HCT116 (cell line): Measurements from ENCODE around the gene ITIH5. TPM values are rescaled to one million over a fixed set of nuclear protein-coding genes. Genes with fewer than 3 reads are reported as not detected.

Experiments used
- ATAC-seq: fragments of 200-7000 bp; cut with Tn5 transposase; 2 replicates; pipeline ENCODE4 v1.9.1; 2020; ENCODE audit warnings: mild to moderate bottlenecking, moderate library complexity
- BruUV-seq: library from RNA; stranded (reverse); fragments of 400-500 nt; replicated peaks from 2 replicates; lab custom pipeline; 2021; lab: Mats Ljungman, UMichigan
- CTCF ChIA-PET: fragments of 300-600 bp; sonication (Branson Sonifier 250); formaldehyde crosslinking; loops from one replicate; lab custom pipeline; 2021; ENCODE audit warnings: antibody characterized with exemption; lab: Charles Lee
- POLR2A ChIA-PET: fragments of 300-600, 350-600 bp; sonication (Branson Sonifier 250); formaldehyde crosslinking; loops from one replicate; lab custom pipeline; 2021; ENCODE audit warnings: antibody characterized with exemption; lab: Charles Lee
- RAD21 ChIA-PET, 2 experiments: fragments of 300-600 bp; sonication (Branson Sonifier 250); formaldehyde crosslinking; loops; one replicate each; lab custom pipeline; 2023; ENCODE audit warnings: low total read pairs in 2 of 2; ENCODE audit not compliant: uncharacterized antibody in 2 of 2, unreplicated experiment in 2 of 2, low non-redundant PET in 1 of 2; lab: Charles Lee
- DNase-seq: peaks from one replicate; pipeline ENCODE4 v3.0.0-alpha.2; 2010; ENCODE audit warnings: low read depth, low spot score
- H2AFZ ChIP-seq: fragments of 200-600 bp; shearing (Covaris generic), sonication (generic); 2 replicates; pipeline ENCODE4 v1.6.1; 2017; ENCODE audit warnings: low read depth, mixed run types, mixed read lengths, antibody characterized with exemption, low read length; ENCODE audit not compliant: poor library complexity, severe bottlenecking
- H3K27ac ChIP-seq: 2 replicates; pipeline ENCODE4 v1.5.1; 2012; ENCODE audit warnings: low read depth, low read length
- H3K27me3 ChIP-seq: fragments of 200-600 bp; sonication (generic); 2 replicates; pipeline ENCODE4 v1.6.1; 2016; ENCODE audit warnings: mixed run types, low read length, mixed read lengths; ENCODE audit not compliant: insufficient read depth
- H3K36me3 ChIP-seq, 2 experiments: fragments of 200-500 bp in 1 of 2; fragments of 200-600 bp in 1 of 2; sonication (Bioruptor generic) in 1 of 2; sonication (generic) in 1 of 2; 2 replicates each; pipeline versions ENCODE4 v1.5.1 to v1.6.1; 2014 to 2016; ENCODE audit warnings: low read length in 2 of 2, inconsistent platforms in 1 of 2, mixed read lengths in 1 of 2, mixed run types in 1 of 2; ENCODE audit not compliant: insufficient read depth in 2 of 2, control insufficient read depth in 1 of 2
- H3K4me1 ChIP-seq, 2 experiments: fragments of 200-600 bp in 1 of 2; sonication (generic) in 1 of 2; 2 replicates each; pipeline versions ENCODE4 v1.5.1 to v1.6.1; 2012 to 2017; ENCODE audit warnings: low read length in 2 of 2, inconsistent platforms in 1 of 2, mild to moderate bottlenecking in 1 of 2, mixed read lengths in 1 of 2, mixed run types in 1 of 2, moderate library complexity in 1 of 2; ENCODE audit not compliant: insufficient read depth in 2 of 2, control insufficient read depth in 1 of 2
- H3K4me2 ChIP-seq: fragments of 200-600 bp; sonication (generic); 2 replicates; pipeline ENCODE4 v1.6.1; 2017; ENCODE audit warnings: mixed run types, low read length, mixed read lengths
- H3K4me3 ChIP-seq, 2 experiments: fragments of 200-600 bp in 1 of 2; sonication (generic) in 1 of 2; replicated peaks in 1 of 2; 2 replicates each; pipeline ENCODE4 v1.5.1; 2011 to 2016; ENCODE audit warnings: low read length in 2 of 2, control low read depth in 1 of 2, low read depth in 1 of 2, mild to moderate bottlenecking in 1 of 2, mixed read lengths in 1 of 2, mixed run types in 1 of 2
- H3K79me2 ChIP-seq: fragments of 200-600 bp; sonication (generic); 2 replicates; pipeline ENCODE4 v1.6.1; 2017; ENCODE audit warnings: mild to moderate bottlenecking, mixed run types, low read length, moderate library complexity, mixed read lengths; ENCODE audit not compliant: insufficient read depth
- H3K9ac ChIP-seq: fragments of 200-600 bp; sonication (generic); 2 replicates; pipeline ENCODE4 v1.6.1; 2016; ENCODE audit warnings: low read length, mixed read lengths
- H3K9me2 ChIP-seq: fragments of 200-600 bp; sonication (generic), shearing (Covaris generic); 2 replicates; pipeline ENCODE4 v1.6.1; 2017; ENCODE audit warnings: mixed run types, mild to moderate bottlenecking, moderate library complexity; ENCODE audit not compliant: insufficient read depth
- H3K9me3 ChIP-seq, 2 experiments: fragments of 200-500 bp in 1 of 2; fragments of 200-600 bp in 1 of 2; sonication (Bioruptor generic) in 1 of 2; sonication (generic) in 1 of 2; 2 replicates each; pipeline ENCODE4 v1.6.1; 2014 to 2017; ENCODE audit warnings: low read length in 2 of 2, mixed read lengths in 2 of 2, inconsistent platforms in 1 of 2, low read depth in 1 of 2, mild to moderate bottlenecking in 1 of 2, mixed run types in 1 of 2, moderate library complexity in 1 of 2; ENCODE audit not compliant: control insufficient read depth in 1 of 2, insufficient read depth in 1 of 2
- H4K20me1 ChIP-seq: fragments of 200-600 bp; sonication (generic), shearing (Covaris generic); 2 replicates; pipeline ENCODE4 v1.6.1; 2017; ENCODE audit warnings: mixed run types, mild to moderate bottlenecking, moderate library complexity; ENCODE audit not compliant: insufficient read depth
- POLR2AphosphoS5 ChIP-seq: IDR thresholded peaks from 2 replicates; pipeline ENCODE4 v1.6.1; 2011; ENCODE audit warnings: mild to moderate bottlenecking, low read depth, low read length, moderate library complexity
- RAD21 ChIP-seq: IDR thresholded peaks from 2 replicates; pipeline ENCODE4 v1.6.1; 2012; ENCODE audit warnings: low read depth, mild to moderate bottlenecking
- SP1 ChIP-seq: IDR thresholded peaks from 2 replicates; pipeline ENCODE4 v1.6.1; 2012; ENCODE audit warnings: low read depth
- ZFX ChIP-seq: fragments of 450-650 bp; IDR thresholded peaks from 2 replicates; pipeline ENCODE4 v1.6.1; 2017
- ZNF274 ChIP-seq: fragments of 200-500 bp; sonication (Bioruptor generic); IDR thresholded peaks from 2 replicates; pipeline ENCODE4 v1.6.1; 2014; ENCODE audit warnings: mild to moderate bottlenecking, low read depth, low read length, inconsistent platforms
- intact Hi-C: fragments of 100-400 bp; cut with micrococcal nuclease; formaldehyde crosslinking; loops from 2 replicates; pipeline ENCODE4 v1.10.0; 2022
- total RNA-seq: library from RNA; stranded (reverse); gene quantifications from one replicate; pipeline ENCODE4 v1.2.1, GENCODE V29; 2021; ENCODE audit not compliant: unreplicated experiment
- TF ChIP-seq, protein P1 (sequence below), 3 experiments: fragments of 200-600 bp in 1 of 3; sonication (generic) in 1 of 3; IDR thresholded peaks in 2 of 3; conservative IDR thresholded peaks in 1 of 3; 2 replicates each; pipeline ENCODE4 v1.5.1; 2012 to 2017; ENCODE audit warnings: low read depth in 2 of 3, low read length in 2 of 3, antibody characterized with exemption in 1 of 3, borderline replicate concordance in 1 of 3, control low read depth in 1 of 3, mild to moderate bottlenecking in 1 of 3, mixed read lengths in 1 of 3, mixed run types in 1 of 3, moderate library complexity in 1 of 3; ENCODE audit not compliant: insufficient read depth in 1 of 3
- TF ChIP-seq, protein P2 (sequence below): IDR thresholded peaks from 2 replicates; pipeline ENCODE4 v1.6.1; 2012

ITIH5 gene
- total RNA-seq, 1 experiment from 2014 or later = not detected

DNA sequence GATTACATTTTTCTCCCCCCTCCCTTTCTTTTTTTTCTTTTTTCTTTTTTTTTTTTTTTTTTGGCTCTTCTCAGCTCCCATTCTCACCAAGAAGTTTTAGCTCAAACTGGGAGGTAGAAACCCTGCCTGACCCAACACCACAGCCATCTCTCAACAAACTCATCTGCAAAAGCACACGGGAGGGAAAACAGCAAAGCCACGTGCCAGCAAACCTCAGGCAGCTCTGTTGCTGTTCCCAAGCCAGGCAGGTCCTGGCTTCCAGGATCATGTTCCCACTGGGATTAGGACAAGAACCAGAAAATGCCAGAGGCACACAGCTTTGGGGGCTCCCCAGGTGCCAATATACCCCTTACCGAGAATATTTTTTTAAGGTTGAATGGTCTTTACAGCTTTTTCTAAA, 56.7 kb downstream of the ITIH5 start:
- RAD21 ChIA-PET = no interaction called here
- no peak for DNase-seq
- BruUV-seq = no TSS peak

GRCh38 chr10:7609556-7609955, 57.2 kb downstream of the ITIH5 start:
- intact Hi-C loops = no loop called here
- Histone ChIP-seq H3K27me3 (peaks cover 29% of the 10 kb centered on the region), H3K36me3 (no peaks in the 10 kb centered on the region), H3K4me1 (no peaks in the 10 kb centered on the region), H2AFZ (no peak overlapping the region), H3K9me2 (no peaks in the 10 kb centered on the region), H3K9ac (no peak overlapping the region), H3K27ac (no peak overlapping the region), H3K4me3 (no peak overlapping the region), H4K20me1 (no peaks in the 10 kb centered on the region), H3K79me2 (no peaks in the 10 kb centered on the region), H3K9me3 (no peaks in the 10 kb centered on the region), H3K4me2 (no peak overlapping the region)
- DNase-seq (no peak), ATAC-seq (no peak)
- CTCF ChIA-PET = no interaction called here
- no peak for TF ChIP-seq SP1
- no peak for TF ChIP-seq RAD21
- TF ChIP-seq, protein P1, sequence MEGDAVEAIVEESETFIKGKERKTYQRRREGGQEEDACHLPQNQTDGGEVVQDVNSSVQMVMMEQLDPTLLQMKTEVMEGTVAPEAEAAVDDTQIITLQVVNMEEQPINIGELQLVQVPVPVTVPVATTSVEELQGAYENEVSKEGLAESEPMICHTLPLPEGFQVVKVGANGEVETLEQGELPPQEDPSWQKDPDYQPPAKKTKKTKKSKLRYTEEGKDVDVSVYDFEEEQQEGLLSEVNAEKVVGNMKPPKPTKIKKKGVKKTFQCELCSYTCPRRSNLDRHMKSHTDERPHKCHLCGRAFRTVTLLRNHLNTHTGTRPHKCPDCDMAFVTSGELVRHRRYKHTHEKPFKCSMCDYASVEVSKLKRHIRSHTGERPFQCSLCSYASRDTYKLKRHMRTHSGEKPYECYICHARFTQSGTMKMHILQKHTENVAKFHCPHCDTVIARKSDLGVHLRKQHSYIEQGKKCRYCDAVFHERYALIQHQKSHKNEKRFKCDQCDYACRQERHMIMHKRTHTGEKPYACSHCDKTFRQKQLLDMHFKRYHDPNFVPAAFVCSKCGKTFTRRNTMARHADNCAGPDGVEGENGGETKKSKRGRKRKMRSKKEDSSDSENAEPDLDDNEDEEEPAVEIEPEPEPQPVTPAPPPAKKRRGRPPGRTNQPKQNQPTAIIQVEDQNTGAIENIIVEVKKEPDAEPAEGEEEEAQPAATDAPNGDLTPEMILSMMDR (IDR thresholded peaks at IDR 0.05 in 2 of 3, conservative IDR thresholded peaks at IDR 0.05 in 1 of 3; ENCODE audit: borderline replicate concordance in 1 of 3, insufficient read depth in 1 of 3, low read depth in 2 of 3, low read length in 2 of 3) = no peak
- no peak for TF ChIP-seq ZNF274
- TF ChIP-seq ZFX = no peak
- BruUV-seq = no TSS peak
- POLR2A ChIA-PET = no interaction called here
- RAD21 ChIA-PET = no interaction called here

More for the DNA sequence above, 56.7 kb downstream of the ITIH5 start:
- no peaks in the 10 kb centered on the region for H3K36me3 ChIP-seq
- H3K27ac ChIP-seq = no peak overlapping the region
- H2AFZ ChIP-seq = no peak overlapping the region
- peaks cover 28% of the 10 kb centered on the region for H3K27me3 ChIP-seq
- TF ChIP-seq, protein P2, sequence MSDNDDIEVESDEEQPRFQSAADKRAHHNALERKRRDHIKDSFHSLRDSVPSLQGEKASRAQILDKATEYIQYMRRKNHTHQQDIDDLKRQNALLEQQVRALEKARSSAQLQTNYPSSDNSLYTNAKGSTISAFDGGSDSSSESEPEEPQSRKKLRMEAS = peak; percentile 27; the same call in 1 of the 2 replicates
- no peak for TF ChIP-seq POLR2AphosphoS5
- no peak overlapping the region for H3K9ac ChIP-seq
- no peak overlapping the region for H3K4me2 ChIP-seq
- H4K20me1 ChIP-seq = no peaks in the 10 kb centered on the region
- no peaks in the 10 kb centered on the region for H3K9me2 ChIP-seq
- H3K9me3 ChIP-seq = no peaks in the 10 kb centered on the region
- no peaks in the 10 kb centered on the region for H3K4me1 ChIP-seq
- POLR2A ChIA-PET = no interaction called here
- H3K4me3 ChIP-seq = no peak overlapping the region
- no peak for ATAC-seq
- H3K79me2 ChIP-seq = no peaks in the 10 kb centered on the region
- CTCF ChIA-PET = no interaction called here
- intact Hi-C loops = no loop called here
